GM18868 (cell line): ENCODE data around the gene KCTD7.
"Not testable (repeated sequence)": the region's sequence is repeated elsewhere in the genome, so short reads cannot be mapped to it uniquely, and the experiment has no call there.

Experiments used
- ATAC-seq: cut with Tn5 transposase; IDR thresholded peaks from one replicate; pipeline ENCODE4 v1.9.1; 2021; ENCODE audit warnings: mild to moderate bottlenecking, moderate library complexity; ENCODE audit not compliant: unreplicated experiment

Gene KCTD7

GRCh38 chr7:66651026-66651425 is 22.3 kb downstream of the KCTD7 start:
- not testable (repeated sequence) for ATAC-seq

GRCh38 chr7:66653719-66654274 is 25.1 kb downstream of the KCTD7 start:
- ATAC-seq = not testable (repeated sequence)

- ATAC-seq = peak; percentile 93
Observed at GRCh38 chr7:66654275-66655112, 25.8 kb downstream of the KCTD7 start.

- peak; percentile 3 for ATAC-seq
Observed at GRCh38 chr7:66655113-66655806, 26.6 kb downstream of the KCTD7 start.

GRCh38 chr7:66655826-66656485 is 27.3 kb downstream of the KCTD7 start:
- not testable (repeated sequence) for ATAC-seq

GRCh38 chr7:66657798-66658197 is 29.1 kb downstream of the KCTD7 start:
- no peak for ATAC-seq

GRCh38 chr7:66662646-66663264 is 34.1 kb downstream of the KCTD7 start:
- no peak for ATAC-seq

- ATAC-seq = no peak
Observed at GRCh38 chr7:66664590-66665293, 36.1 kb downstream of the KCTD7 start.

GRCh38 chr7:66666313-66666952 is 37.8 kb downstream of the KCTD7 start:
- ATAC-seq = no peak

GRCh38 chr7:66667023-66667728 is 38.5 kb downstream of the KCTD7 start:
- ATAC-seq = no peak

GRCh38 chr7:66668112-66668511 is 39.4 kb downstream of the KCTD7 start:
- ATAC-seq = no peak

- ATAC-seq = no peak
Observed at GRCh38 chr7:66668677-66669076, 40.0 kb downstream of the KCTD7 start.

- no peak for ATAC-seq
Observed at GRCh38 chr7:66669088-66669487, 40.4 kb downstream of the KCTD7 start.

GRCh38 chr7:66669496-66669895 is 40.8 kb downstream of the KCTD7 start:
- ATAC-seq = no peak

- ATAC-seq = no peak
Observed at GRCh38 chr7:66671034-66671433, 42.4 kb downstream of the KCTD7 start.

- ATAC-seq = not testable (repeated sequence)
Observed at GRCh38 chr7:66671486-66671885, 42.8 kb downstream of the KCTD7 start.

GRCh38 chr7:66672432-66673123 is 43.9 kb downstream of the KCTD7 start:
- not testable (repeated sequence) for ATAC-seq

- not testable (repeated sequence) for ATAC-seq
Observed at GRCh38 chr7:66673124-66673640, 44.5 kb downstream of the KCTD7 start.
